Neural progenitor cell (in vitro differentiated cells): ENCODE results near the gene KCNJ14. TPM values are rescaled to one million over a fixed set of nuclear protein-coding genes. Genes with fewer than 3 reads are reported as not detected.

Source experiments
- DNase-seq: peaks from one replicate; pipeline ENCODE4 v3.0.0-alpha.2; 2016; ENCODE audit warnings: low spot score
- H2AFZ ChIP-seq: fragments of 200-600 bp; sonication (generic); replicated peaks from 2 replicates; pipeline ENCODE4 v1.6.1; 2016; ENCODE audit warnings: antibody characterized with exemption
- H3F3A ChIP-seq: fragments of 200-600 bp; sonication (generic); 2 replicates; pipeline ENCODE4 v1.6.1; 2016; ENCODE audit warnings: antibody characterized with exemption, low read depth
- H3K27ac ChIP-seq: fragments of 200-600 bp; sonication (generic); 2 replicates; pipeline ENCODE4 v1.5.1; 2016; ENCODE audit warnings: mild to moderate bottlenecking
- H3K27me3 ChIP-seq: fragments of 200-600 bp; sonication (generic); 2 replicates; pipeline ENCODE4 v1.6.1; 2016; ENCODE audit warnings: mild to moderate bottlenecking, moderate library complexity
- H3K36me3 ChIP-seq: fragments of 200-600 bp; sonication (generic); 2 replicates; pipeline ENCODE4 v1.5.1; 2016
- H3K4me1 ChIP-seq: fragments of 200-600 bp; sonication (generic); 2 replicates; pipeline ENCODE4 v1.6.1; 2016; ENCODE audit warnings: mixed run types
- H3K4me2 ChIP-seq: fragments of 200-600 bp; sonication (generic); 2 replicates; pipeline ENCODE4 v1.6.1; 2016
- H3K4me3 ChIP-seq: fragments of 200-600 bp; sonication (generic); 2 replicates; pipeline ENCODE4 v1.5.1; 2016
- H3K79me2 ChIP-seq: fragments of 200-600 bp; sonication (generic); 2 replicates; pipeline ENCODE4 v1.6.1; 2016; ENCODE audit warnings: low read depth
- H3K9ac ChIP-seq: fragments of 200-600 bp; sonication (generic); 2 replicates; pipeline ENCODE4 v1.6.1; 2016
- H3K9me3 ChIP-seq: fragments of 200-600 bp; sonication (generic); 2 replicates; pipeline ENCODE4 v1.5.1; 2016; ENCODE audit warnings: low read depth
- H4K20me1 ChIP-seq: fragments of 200-600 bp; sonication (generic); 2 replicates; pipeline ENCODE4 v1.6.1; 2016; ENCODE audit warnings: low read depth
- H3K27ac Mint-ChIP-seq: 3 replicates; pipeline ENCODE4 v1.8.0; 2021; ENCODE audit warnings: mixed read lengths
- H3K27me3 Mint-ChIP-seq: 2 replicates; pipeline ENCODE4 v1.8.0; 2022; ENCODE audit warnings: low read depth, mild to moderate bottlenecking, inconsistent platforms, moderate library complexity, mixed read lengths; ENCODE audit not compliant: insufficient read depth
- H3K36me3 Mint-ChIP-seq: 3 replicates; pipeline ENCODE4 v1.8.0; 2021; ENCODE audit warnings: mixed read lengths
- H3K4me1 Mint-ChIP-seq: 3 replicates; pipeline ENCODE4 v1.8.0; 2021; ENCODE audit warnings: mixed read lengths
- H3K4me3 Mint-ChIP-seq: 3 replicates; pipeline ENCODE4 v1.8.0; 2021; ENCODE audit warnings: mild to moderate bottlenecking, moderate library complexity, mixed read lengths
- H3K9me3 Mint-ChIP-seq: 3 replicates; pipeline ENCODE4 v1.8.0; 2020; ENCODE audit warnings: mixed read lengths
- CTCF ChIP-seq: fragments of 200-600 bp; sonication (generic); IDR thresholded peaks from 2 replicates; pipeline ENCODE4 v1.5.1; 2017; ENCODE audit warnings: antibody characterized with exemption, mild to moderate bottlenecking
- EZH2 ChIP-seq: fragments of 200-600 bp; sonication (generic); IDR thresholded peaks from 2 replicates; pipeline ENCODE4 v1.6.1; 2017; ENCODE audit warnings: antibody characterized with exemption, mild to moderate bottlenecking, moderate library complexity
- EZH2phosphoT487 ChIP-seq: fragments of 200-600 bp; sonication (generic); IDR thresholded peaks from 2 replicates; pipeline ENCODE4 v1.6.1; 2017; ENCODE audit warnings: antibody characterized with exemption
- total RNA-seq: library from RNA; depleted of rRNA; stranded (reverse); fragments of >200 nt; gene quantifications from 2 replicates; pipeline ENCODE4 v1.2.3, GENCODE V29; 2015; ENCODE audit warnings: low replicate concordance

The KCNJ14 gene
- total RNA-seq, 1 donor from 2014 or later, result 0.69 TPM

DNA sequence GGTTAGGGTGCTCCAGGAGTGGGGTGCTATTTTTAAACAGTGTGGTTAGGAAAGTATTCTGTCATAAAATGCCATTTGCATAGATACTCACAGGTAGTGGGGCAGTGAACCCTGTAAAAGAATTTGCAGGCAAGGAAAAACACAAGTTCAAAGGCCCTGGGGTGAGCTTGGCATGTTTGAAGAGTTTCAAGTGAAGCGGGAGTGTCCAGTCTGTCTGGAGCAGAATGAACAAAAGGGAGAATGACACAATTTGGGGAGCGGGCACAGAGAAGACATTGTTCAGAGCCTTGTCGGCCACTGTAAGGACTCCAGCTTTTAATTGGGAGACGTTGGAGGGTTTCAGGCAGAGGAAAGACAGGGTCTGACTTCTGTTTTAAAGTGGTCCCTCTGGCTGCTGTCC lies 6.8 kb upstream of the KCNJ14 start:
- H3K27ac ChIP-seq, result no peak overlapping the region
- no peak overlapping the region for H3K9ac ChIP-seq
- H3K4me1 ChIP-seq, result peaks cover 11% of the 10 kb centered on the region
- Mint-ChIP-seq H3K27me3 (peaks cover 2% of the 10 kb centered on the region), H3K9me3 (peaks cover 2% of the 10 kb centered on the region), H3K4me1 (peaks cover 15% of the 10 kb centered on the region), H3K36me3 (peaks cover 22% of the 10 kb centered on the region), H3K4me3 (peak overlapping the region; percentile 46), H3K27ac (no peak overlapping the region)
- H3K4me2 ChIP-seq, result no peak overlapping the region
- H2AFZ ChIP-seq, result no peak overlapping the region
- H3K4me3 ChIP-seq, result no peak overlapping the region
- H3K9me3 ChIP-seq, result no peaks in the 10 kb centered on the region
- H3K27me3 ChIP-seq, result peaks cover 18% of the 10 kb centered on the region
- DNase-seq, result no peak
- H4K20me1 ChIP-seq, result no peaks in the 10 kb centered on the region
- peaks cover 22% of the 10 kb centered on the region for H3F3A ChIP-seq
- peaks cover 5% of the 10 kb centered on the region for H3K36me3 ChIP-seq
- TF ChIP-seq CTCF, result no peak
- TF ChIP-seq EZH2, result no peak
- TF ChIP-seq EZH2phosphoT487, result no peak
- H3K79me2 ChIP-seq, result peaks cover 18% of the 10 kb centered on the region

DNA sequence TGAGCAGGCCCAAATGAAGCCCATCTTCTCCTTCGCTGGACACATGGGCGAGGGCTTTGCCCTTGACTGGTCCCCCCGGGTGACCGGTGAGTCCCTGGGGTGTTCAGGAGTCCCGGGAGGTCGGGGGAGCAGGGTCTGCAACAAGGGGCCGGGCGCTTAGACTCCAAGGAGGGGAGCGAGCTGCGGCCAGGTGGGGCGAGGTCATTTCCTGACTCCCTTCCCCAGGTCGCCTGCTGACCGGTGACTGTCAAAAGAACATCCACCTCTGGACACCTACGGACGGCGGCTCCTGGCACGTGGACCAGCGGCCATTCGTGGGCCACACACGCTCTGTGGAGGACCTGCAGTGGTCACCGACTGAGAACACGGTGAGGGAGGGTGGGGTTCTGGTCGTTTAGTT lies 4.9 kb upstream of the KCNJ14 start:
- H3F3A ChIP-seq, result peaks cover 7% of the 10 kb centered on the region
- H3K36me3 ChIP-seq, result peaks cover 5% of the 10 kb centered on the region
- no peak overlapping the region for H3K4me2 ChIP-seq
- no peak overlapping the region for H3K27ac ChIP-seq
- no peak overlapping the region for H3K4me3 ChIP-seq
- Mint-ChIP-seq H3K9me3 (no peaks in the 10 kb centered on the region), H3K27me3 (peaks cover 5% of the 10 kb centered on the region), H3K27ac (no peak overlapping the region), H3K4me1 (peaks cover 2% of the 10 kb centered on the region), H3K4me3 (no peak overlapping the region), H3K36me3 (peaks cover 18% of the 10 kb centered on the region)
- H3K9me3 ChIP-seq, result no peaks in the 10 kb centered on the region
- peaks cover 18% of the 10 kb centered on the region for H3K79me2 ChIP-seq
- H4K20me1 ChIP-seq, result no peaks in the 10 kb centered on the region
- H2AFZ ChIP-seq, result no peak overlapping the region
- H3K27me3 ChIP-seq, result no peaks in the 10 kb centered on the region
- H3K9ac ChIP-seq, result no peak overlapping the region
- no peaks in the 10 kb centered on the region for H3K4me1 ChIP-seq
- TF ChIP-seq CTCF (no peak), EZH2phosphoT487 (no peak), EZH2 (no peak)
- no peak for DNase-seq

DNA sequence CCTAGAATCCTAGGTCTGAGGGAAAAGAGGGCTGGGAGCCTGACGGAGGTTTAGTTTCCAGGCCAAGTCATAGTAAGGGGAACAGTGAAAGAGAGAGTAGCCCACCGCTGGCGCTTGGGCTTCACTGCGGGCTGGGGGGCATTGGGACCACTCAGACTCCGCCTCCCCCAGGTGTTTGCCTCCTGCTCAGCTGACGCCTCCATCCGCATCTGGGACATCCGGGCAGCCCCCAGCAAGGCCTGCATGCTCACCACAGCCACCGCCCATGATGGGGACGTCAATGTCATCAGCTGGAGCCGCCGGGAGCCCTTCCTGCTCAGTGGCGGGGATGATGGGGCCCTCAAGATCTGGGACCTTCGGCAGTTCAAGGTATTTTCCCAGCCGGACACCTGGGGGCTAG lies 4.5 kb upstream of the KCNJ14 start:
- Histone ChIP-seq H4K20me1 (no peaks in the 10 kb centered on the region), H3K4me2 (no peak overlapping the region), H3K79me2 (peaks cover 18% of the 10 kb centered on the region), H3K36me3 (peaks cover 5% of the 10 kb centered on the region), H3K9ac (no peak overlapping the region), H3K4me3 (no peak overlapping the region), H3K4me1 (no peaks in the 10 kb centered on the region), H3K9me3 (no peaks in the 10 kb centered on the region), H3F3A (peaks cover 2% of the 10 kb centered on the region), H3K27me3 (no peaks in the 10 kb centered on the region), H3K27ac (no peak overlapping the region), H2AFZ (no peak overlapping the region)
- Mint-ChIP-seq H3K4me1 (peaks cover 2% of the 10 kb centered on the region), H3K27me3 (peaks cover 5% of the 10 kb centered on the region), H3K9me3 (no peaks in the 10 kb centered on the region), H3K4me3 (no peak overlapping the region), H3K36me3 (peaks cover 18% of the 10 kb centered on the region), H3K27ac (no peak overlapping the region)
- TF ChIP-seq CTCF (no peak), EZH2 (no peak), EZH2phosphoT487 (no peak)
- DNase-seq, result no peak
